ENCODE data around the gene ZNF556.

ZNF556 gene

DNA sequence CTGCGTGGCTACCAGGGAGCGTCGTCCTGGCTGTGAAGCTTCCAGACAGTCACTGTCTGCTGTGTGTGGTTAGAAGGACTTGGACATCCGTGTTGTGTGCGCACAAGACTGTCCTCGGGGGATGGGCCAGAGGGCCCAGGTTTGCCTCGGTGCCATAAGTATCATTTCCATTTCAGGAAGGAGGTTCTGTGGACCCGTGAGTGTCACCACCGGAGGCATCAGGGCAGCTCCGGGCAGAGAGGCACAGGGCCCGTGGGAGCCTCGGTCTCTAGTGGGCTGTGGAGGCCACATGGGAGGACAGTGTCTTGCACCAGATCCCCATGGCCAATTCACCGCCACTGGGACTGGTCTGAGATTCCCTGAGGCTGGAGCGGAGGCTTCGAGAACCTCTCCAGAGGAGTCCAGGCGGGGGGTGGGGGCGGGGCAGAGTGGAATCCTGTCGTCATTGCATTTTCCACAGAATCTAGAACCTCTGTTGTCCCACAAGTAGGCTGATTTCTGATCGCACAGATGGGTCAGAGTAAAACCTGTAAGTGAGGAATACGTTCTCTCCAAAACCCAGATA, 39.6 kb downstream of the ZNF556 start:
- DNase-seq, result no peak

DNA sequence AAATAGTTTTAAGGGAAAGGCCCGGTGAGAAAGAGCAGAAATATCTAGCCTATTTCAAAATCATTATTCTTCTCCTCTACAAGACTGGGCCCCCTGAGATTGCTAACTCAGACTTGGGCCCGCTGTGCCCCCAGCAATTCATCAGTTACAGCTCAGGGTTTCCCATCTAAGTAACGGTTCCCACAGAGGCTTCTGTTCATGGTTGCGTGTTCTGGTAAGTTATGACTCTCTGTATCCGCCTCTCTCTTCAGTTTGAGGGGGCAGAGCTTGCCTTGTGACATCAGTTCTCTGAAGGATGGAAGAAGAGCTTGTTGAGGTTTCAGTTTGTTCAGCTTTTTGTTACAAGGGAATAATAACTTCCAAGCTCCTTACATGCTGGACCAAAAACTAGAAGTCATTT, 45.2 kb downstream of the ZNF556 start:
- DNase-seq, result no peak

DNA sequence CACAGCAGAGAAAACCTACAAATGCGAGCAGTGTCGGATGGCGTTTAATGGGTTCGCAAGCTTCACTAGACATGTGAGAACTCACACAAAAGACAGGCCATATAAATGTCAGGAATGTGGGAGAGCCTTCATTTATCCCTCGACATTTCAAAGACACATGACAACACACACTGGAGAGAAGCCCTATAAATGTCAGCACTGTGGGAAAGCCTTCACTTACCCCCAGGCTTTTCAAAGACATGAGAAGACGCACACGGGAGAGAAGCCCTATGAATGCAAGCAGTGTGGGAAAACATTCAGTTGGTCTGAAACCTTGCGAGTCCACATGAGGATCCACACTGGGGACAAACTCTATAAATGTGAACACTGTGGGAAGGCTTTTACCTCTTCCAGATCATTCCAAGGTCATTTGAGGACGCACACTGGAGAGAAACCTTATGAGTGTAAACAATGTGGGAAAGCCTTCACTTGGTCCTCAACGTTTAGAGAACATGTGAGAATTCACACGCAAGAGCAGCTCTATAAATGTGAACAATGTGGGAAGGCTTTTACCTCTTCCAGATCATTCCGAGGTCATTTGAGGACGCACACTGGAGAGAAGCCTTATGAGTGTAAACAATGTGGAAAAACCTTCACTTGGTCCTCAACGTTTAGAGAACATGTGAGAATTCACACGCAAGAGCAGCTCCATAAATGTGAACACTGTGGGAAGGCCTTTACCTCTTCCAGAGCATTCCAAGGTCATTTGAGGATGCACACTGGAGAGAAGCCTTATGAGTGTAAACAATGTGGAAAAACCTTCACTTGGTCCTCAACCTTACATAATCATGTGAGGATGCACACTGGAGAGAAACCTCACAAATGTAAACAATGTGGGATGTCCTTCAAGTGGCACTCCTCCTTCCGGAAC, 50.4 kb downstream of the ZNF556 start:
- no peak for DNase-seq

DNA sequence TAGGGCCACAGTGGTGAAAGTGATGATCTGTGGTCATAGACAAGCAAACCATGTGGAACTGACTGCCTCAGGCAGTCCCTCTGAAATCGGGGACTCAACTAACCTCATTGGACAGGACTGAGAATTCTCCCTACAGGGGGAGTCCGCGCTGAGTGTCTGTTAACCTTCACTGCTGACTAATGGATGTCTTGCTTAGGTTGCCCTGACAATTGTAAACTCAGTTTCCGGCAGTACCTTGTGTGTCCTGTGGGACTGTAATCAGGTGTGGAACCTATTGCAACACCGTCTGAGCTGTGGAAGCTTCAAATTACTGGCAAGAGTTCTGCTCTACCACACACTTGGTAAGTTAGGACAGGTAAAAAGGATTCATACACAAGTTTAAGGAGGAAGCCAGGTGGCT, 55.9 kb downstream of the ZNF556 start:
- DNase-seq, result no peak

DNA sequence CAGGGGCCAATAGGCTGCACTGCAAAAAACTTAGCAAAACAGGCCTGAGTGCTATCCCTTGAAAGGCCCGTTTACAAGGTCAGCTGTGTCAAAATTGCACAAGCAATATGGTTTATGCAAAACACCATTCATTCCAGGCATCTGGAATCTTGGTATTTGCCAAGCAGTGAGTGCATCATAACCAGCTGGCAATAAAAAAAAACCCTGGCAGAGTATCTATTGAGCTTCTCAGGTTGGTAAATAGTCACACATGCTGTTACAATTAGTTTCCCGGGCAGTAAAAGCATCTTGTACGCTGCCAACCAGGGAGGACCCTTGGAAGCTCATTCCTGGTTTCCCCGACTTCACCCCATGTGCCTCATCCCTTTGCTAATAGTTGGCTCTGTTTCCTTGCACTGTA, 56.4 kb downstream of the ZNF556 start:
- DNase-seq, result no peak

DNA sequence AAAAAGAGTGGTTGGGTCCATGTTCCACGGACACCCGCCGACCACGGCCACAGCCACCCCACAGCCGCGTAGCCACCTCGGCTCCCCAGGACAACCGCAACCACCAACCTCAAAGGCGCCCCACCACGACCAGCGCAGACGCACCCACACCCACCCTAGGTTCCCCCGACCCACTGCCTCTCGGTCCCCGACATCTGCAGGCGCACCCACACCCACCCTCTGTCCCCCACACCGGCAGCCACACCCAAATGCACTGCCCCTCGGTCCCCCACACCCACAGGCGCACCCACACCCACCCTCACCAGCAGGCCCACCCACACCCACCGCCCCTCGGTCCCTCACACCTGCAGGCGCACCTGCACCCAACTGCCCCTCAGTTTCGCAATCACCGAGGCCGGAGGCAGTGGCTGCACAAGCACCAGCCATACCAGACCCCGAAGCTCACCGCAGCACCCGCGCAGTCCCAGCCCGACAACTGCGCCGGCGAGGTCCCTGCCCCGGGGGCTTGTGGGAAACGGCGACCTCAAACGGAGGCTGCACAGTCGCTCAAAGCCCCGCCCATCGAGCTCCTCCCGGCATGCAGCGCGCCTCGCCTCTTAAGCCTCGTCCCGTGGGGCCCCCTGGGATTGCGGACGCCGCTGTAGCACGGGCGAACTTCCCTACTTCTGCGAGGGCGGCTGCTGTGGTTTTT, 59.4 kb downstream of the ZNF556 start:
- no peak for DNase-seq

DNA sequence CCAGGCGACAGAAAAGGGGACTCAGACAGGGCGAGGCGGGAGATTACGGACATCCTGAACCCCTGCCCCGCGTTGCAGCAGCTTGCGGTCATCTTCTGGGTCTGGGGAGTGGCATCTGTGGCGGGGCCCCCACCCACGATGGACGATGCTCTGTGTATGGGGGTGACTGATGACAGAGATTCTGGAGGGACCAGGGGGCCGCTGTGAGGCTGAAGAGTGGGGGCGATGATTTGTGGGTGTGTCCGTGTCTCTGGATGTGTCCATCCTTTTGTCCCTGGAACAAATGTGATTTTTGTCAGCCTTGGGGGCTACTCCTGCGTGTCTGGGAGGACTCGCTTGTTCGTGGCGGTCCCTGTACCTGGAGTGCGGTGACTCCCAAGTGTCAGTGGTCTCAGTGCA, 59.9 kb downstream of the ZNF556 start:
- no peak for DNase-seq
